Measurements from ENCODE around the gene TSFM.
A peak's percentile ranks its signal among the peaks of the same experiment; 100 is the strongest.

TSFM gene

DNA sequence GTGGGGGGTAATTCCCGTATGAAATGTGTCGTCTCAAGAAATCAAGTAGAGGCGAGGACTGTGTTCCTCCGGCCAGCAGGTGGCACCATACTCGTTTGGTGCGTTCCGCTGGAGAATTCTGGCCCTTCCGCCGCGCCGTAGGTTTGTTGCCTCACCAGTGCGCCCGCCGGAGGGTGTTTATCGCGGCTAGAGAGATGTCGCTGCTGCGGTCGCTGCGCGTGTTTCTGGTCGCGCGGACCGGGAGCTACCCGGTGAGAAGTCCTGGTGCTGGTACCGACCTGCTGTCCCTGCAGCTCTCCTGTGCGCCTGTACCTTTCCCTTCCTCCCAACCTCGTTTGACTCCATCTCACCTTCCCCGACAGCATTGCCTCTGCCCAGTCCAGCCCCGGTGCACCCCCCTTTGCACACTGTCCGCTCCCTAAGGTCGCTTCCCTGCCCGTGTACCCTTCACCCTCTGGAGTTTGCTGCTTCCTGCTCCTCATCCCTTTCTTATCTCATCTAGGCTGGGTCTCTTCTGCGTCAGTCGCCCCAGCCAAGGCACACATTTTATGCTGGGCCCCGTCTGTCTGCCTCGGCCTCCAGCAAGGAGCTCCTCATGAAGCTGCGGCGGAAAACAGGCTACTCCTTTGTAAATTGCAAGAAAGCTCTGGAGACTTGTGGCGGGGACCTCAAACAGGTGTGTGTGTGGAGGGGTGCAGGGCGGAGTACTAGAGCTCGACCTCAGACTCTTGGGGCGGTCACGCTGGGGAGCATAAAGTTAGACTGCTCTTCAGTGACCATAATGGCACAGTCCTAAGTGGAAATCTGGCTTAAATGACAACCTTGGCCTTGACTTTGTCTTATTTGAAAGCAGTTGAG, at the start of gene TSFM:
TSFM (plus strand) TSS at position 180 of the 858 bp plus-strand sequence; CDS start at position 195, 15 bp downstream.
- peak within 1 kb of the TSS; percentile 98 for H3K4me3 ChIP-seq (ENCODE audit: low read depth, low read length)
- TF ChIP-seq, protein P1, sequence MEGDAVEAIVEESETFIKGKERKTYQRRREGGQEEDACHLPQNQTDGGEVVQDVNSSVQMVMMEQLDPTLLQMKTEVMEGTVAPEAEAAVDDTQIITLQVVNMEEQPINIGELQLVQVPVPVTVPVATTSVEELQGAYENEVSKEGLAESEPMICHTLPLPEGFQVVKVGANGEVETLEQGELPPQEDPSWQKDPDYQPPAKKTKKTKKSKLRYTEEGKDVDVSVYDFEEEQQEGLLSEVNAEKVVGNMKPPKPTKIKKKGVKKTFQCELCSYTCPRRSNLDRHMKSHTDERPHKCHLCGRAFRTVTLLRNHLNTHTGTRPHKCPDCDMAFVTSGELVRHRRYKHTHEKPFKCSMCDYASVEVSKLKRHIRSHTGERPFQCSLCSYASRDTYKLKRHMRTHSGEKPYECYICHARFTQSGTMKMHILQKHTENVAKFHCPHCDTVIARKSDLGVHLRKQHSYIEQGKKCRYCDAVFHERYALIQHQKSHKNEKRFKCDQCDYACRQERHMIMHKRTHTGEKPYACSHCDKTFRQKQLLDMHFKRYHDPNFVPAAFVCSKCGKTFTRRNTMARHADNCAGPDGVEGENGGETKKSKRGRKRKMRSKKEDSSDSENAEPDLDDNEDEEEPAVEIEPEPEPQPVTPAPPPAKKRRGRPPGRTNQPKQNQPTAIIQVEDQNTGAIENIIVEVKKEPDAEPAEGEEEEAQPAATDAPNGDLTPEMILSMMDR (IDR thresholded peaks at IDR 0.05; ENCODE audit: insufficient read depth, low read depth, low read length, missing control alignments), result peak; percentile 92
- peak; percentile 97 for DNase-seq (ENCODE audit: low read depth)

DNA sequence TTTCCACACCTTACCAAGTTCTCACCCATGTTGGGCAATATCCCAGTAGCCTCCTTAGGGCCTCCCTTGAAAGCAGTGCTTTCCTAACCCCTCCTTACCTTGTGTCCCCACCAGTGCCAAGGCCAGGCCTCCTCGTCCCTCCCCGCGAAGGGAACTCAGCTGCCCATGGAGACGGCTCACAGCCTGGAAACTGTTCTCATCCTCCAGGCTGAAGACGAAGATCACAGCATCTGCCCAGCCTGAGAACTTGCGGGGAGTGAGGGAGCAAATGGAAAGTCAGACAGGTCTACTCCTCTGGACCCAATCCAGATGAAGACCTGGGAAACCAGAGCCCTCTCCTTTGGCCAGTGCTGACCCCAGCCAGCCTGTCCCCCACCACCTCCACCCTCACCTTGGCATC, 48.7 kb upstream of the TSFM start:
- TF ChIP-seq, protein P1 (IDR thresholded peaks at IDR 0.05; ENCODE audit: insufficient read depth, low read depth, low read length, missing control alignments), result no peak
- no peak for DNase-seq (ENCODE audit: low read depth)
- no peak overlapping the region for H3K4me3 ChIP-seq (ENCODE audit: low read depth, low read length)

DNA sequence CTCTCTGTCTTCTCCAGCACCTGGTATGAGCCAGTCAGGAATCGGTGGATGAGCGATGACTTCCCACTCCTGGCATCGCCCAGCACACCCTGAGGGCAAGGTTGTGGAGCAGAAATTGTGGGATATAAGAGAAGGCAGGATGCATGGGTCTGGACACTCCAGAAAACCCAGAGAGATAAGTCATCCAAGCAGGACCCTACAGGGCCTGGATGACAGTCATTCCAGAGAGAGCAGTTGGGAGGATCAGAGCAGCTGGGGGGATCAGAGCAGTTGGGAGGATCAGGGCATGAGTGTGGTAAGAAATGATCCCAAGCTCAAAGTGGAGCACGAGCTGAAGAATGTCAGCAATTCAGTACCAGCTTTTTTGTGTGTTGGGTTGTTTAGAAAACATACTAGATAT, 48.0 kb upstream of the TSFM start:
- no peak for DNase-seq (ENCODE audit: low read depth)
- TF ChIP-seq, protein P1 (IDR thresholded peaks at IDR 0.05; ENCODE audit: insufficient read depth, low read depth, low read length, missing control alignments), result no peak
- H3K4me3 ChIP-seq (ENCODE audit: low read depth, low read length), result no peak overlapping the region

DNA sequence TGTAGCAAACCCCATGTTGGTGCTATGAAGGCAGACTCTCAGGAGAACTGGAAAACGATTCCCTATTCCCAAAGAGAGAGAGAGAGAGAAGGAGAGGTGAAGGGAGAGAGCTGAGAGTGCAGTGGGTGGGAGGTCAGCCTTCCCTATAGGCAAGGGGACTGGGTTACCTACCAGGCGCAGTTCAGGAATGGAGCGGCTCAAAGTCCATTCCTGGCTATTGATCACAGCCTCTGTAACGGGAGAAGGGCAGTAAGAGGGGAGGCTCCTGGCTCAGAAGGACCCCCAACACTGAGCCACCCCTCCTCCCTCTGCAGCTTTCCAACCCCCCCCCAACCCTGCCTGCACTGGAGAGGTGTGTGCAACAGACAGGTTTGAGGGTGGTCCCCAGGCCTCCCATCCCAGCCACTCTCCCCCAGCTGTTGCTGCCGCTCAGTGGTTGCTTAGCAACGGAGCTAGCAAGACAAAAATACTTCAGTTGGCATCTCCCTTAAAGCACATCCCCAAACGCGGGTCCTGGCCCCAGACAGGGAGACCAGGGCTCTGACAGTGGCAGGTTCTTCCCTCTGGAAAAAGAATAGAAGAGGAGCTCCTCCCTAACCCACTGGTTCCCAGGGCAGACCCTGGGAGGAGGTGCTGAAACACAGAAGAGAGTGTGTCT, 47.3 kb upstream of the TSFM start:
- DNase-seq (ENCODE audit: low read depth), result no peak
- H3K4me3 ChIP-seq (ENCODE audit: low read depth, low read length), result no peak overlapping the region
- TF ChIP-seq, protein P1 (IDR thresholded peaks at IDR 0.05; ENCODE audit: insufficient read depth, low read depth, low read length, missing control alignments), result no peak

DNA sequence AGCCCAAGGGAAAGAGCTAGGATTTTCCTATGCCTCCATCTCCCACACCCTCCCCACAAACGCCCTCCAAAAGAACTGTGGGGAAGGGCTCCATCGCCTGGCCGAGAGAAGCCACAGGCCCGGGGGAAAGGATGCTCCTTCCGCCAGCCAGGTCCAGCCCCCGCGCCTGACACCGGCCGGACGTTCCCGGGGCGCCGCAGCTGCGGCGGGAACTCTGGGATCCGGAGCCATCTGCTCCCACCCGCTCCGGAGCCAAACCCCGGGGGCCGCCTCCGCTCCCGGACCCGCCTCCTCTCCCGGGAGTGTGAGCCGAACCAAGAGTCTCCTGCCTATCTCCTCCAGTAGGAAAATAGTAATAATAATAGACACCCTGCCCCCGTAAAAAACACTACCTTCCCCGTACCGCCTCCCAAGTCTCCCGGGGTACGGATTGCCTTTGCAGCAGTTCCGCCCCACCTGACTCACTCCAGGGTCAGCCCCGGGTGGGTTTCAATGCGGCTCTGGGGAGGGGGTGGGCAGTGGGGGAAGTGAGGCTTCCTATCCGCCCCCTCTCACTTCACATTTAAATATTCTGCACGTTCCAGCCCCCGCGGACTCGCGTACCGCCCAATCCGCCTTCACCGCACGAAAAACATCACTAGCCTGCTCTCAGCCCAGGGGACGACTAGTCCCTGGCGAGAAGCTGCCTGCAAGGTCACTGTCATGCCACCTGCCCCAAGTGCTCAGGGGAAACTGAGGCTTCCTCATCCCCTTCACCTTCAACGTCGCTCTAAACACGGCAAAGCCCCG, 46.4 kb upstream of the TSFM start:
- no peak for DNase-seq (ENCODE audit: low read depth)
- no peak overlapping the region for H3K4me3 ChIP-seq (ENCODE audit: low read depth, low read length)
- TF ChIP-seq, protein P1 (IDR thresholded peaks at IDR 0.05; ENCODE audit: insufficient read depth, low read depth, low read length, missing control alignments), result no peak

DNA sequence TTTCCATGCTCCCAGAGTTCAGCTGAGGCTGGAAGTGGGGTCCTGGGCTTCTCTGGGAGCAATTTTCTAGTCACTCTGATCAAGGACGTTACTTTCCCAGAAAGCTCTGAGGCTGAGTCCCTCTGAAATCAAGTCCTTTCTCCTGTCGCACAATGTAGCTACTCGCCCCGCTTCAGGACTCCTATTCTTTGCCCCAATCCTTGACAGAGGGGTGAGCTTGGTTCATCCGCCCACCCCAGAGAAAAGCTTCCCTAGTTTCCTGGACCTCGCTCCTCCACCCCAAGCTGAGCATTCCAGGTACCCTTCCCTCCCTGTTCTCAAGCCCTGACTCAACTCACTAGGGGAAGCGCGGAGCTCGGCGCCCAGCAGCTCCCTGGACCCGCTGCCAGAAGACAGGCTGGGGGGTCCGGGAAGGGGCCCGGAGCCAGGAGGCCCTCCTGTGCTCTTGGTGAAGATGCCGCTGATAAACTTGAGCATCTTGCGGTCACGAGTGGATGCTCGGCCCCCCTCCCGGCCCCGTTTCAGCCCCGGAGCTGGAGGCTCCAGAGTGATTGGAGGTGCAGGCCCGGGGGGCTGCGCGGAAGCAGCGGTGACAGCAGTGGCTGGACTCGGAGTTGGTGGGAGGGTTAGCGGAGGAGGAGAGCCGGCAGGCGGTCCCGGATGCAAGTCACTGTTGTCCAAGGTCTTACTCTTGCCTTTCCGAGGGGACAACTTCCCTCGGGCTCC, 45.7 kb upstream of the TSFM start:
- no peak for DNase-seq (ENCODE audit: low read depth)
- TF ChIP-seq, protein P1 (IDR thresholded peaks at IDR 0.05; ENCODE audit: insufficient read depth, low read depth, low read length, missing control alignments), result no peak
- H3K4me3 ChIP-seq (ENCODE audit: low read depth, low read length), result no peak overlapping the region
